Common myeloid progenitor, CD34-positive (primary cell): ENCODE results near the gene SLC16A10.
A peak's percentile ranks its signal among the peaks of the same experiment; 100 is the strongest.

ENCODE experiments used
- CTCF ChIA-PET: fragments of 350-600 bp; sonication (Branson Sonifier 250); formaldehyde crosslinking; loops from one replicate; lab custom pipeline; 2021; ENCODE audit warnings: antibody characterized with exemption; lab: Charles Lee
- POLR2A ChIA-PET: fragments of 350-600 bp; sonication (Branson Sonifier 250); formaldehyde crosslinking; loops from one replicate; lab custom pipeline; 2021; ENCODE audit warnings: antibody characterized with exemption; lab: Charles Lee
- DNase-seq, 3 donors: peaks; one replicate each; pipeline versions ENCODE4 v3.0.0 to v3.0.0-alpha.2; 2013
- H3K27ac ChIP-seq, 2 experiments: 1 replicate in 1 of 2; 2 replicates in 1 of 2; pipeline ENCODE4 v1.7.0; 2013; ENCODE audit warnings: inconsistent platforms in 2 of 2, low read length in 2 of 2, mild to moderate bottlenecking in 2 of 2, low read depth in 1 of 2, moderate library complexity in 1 of 2; ENCODE audit not compliant: severe bottlenecking in 2 of 2, insufficient read depth in 1 of 2, poor library complexity in 1 of 2
- H3K27me3 ChIP-seq, 5 experiments: replicated peaks in 2 of 5; 1 replicate in 3 of 5; 2 replicates in 2 of 5; pipeline versions ENCODE4 v1.6.1 to v1.7.0; 2013; ENCODE audit warnings: low read length in 4 of 5, mild to moderate bottlenecking in 2 of 5, moderate library complexity in 2 of 5, inconsistent platforms in 1 of 5; ENCODE audit not compliant: insufficient read depth in 5 of 5, control insufficient read depth in 4 of 5
- H3K36me3 ChIP-seq, 4 experiments: 1 replicate in 2 of 4; 2 replicates in 2 of 4; pipeline versions ENCODE4 v1.6.1 to v1.7.0; 2013; ENCODE audit warnings: low read length in 3 of 4, control low read depth in 1 of 4, mild to moderate bottlenecking in 1 of 4; ENCODE audit not compliant: control insufficient read depth in 4 of 4, insufficient read depth in 4 of 4
- H3K4me1 ChIP-seq, 4 experiments: 1 replicate in 3 of 4; 2 replicates in 1 of 4; pipeline versions ENCODE4 v1.6.1 to v1.7.1; 2013; ENCODE audit warnings: low read length in 3 of 4, mild to moderate bottlenecking in 3 of 4, control low read depth in 1 of 4, inconsistent platforms in 1 of 4, moderate library complexity in 1 of 4; ENCODE audit not compliant: control insufficient read depth in 4 of 4, insufficient read depth in 4 of 4; ENCODE audit errors: control extremely low read depth in 1 of 4
- H3K4me3 ChIP-seq, 7 experiments: 1 replicate in 4 of 7; 2 replicates in 3 of 7; pipeline versions ENCODE4 v1.5.1 to v1.7.0; 2013; ENCODE audit warnings: mild to moderate bottlenecking in 7 of 7, low read length in 6 of 7, moderate library complexity in 6 of 7, inconsistent platforms in 2 of 7, low read depth in 2 of 7, control low read depth in 1 of 7; ENCODE audit not compliant: insufficient read depth in 4 of 7, control insufficient read depth in 1 of 7; ENCODE audit errors: extremely low read depth in 1 of 7
- H3K9me3 ChIP-seq, 5 experiments: 1 replicate in 4 of 5; 2 replicates in 1 of 5; pipeline versions ENCODE4 v1.6.1 to v1.7.1; 2013; ENCODE audit warnings: low read length in 4 of 5, mild to moderate bottlenecking in 2 of 5, inconsistent platforms in 1 of 5, low read depth in 1 of 5, moderate library complexity in 1 of 5; ENCODE audit not compliant: control insufficient read depth in 4 of 5, insufficient read depth in 2 of 5; ENCODE audit errors: control extremely low read depth in 1 of 5
- WGBS: methylation state at CpG from one replicate; pipeline ENCODE4 v1.1.5; 2013; ENCODE audit not compliant: insufficient coverage; 5-methylcytosine and 5-hydroxymethylcytosine counted together

The SLC16A10 gene

DNA sequence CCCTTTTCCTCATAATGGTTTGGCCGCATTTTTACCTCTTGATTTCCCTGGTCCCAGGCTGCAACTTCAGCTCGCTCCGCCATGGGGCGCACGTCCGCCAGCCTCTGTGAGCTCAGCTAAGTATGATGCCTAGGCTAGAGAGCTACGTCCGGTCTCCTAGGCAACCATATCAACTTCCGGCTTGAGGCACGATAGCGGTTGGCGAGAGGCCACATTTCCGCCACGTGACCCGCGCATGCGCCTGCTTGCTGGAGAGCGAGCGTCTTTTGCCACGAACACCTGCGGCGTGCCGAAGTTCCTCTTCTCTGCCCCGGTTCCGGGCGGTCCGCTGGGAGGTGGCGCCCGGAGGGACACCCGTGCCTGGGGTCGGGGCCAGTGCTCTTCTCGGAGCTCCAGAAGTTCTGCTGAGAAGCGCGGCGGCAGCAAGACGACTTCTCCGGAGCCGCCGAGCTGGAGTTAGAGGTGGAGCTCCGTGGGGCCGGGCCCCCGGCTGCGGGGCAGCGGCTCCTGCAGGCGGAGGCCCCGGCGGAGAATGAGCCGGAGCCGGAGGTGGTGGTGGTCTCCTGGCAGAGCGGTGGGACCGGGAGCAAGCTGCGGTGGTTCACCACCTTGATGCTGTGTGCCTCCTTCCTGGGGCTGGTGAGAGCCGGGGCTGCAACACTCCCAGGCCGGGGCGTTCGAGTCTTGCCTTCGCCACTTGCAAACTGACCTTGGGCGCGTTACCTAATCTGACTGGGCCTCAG, 172.0 kb downstream of the SLC16A10 start:
- 3% methylated on average over 58 of the region's 59 CpGs for WGBS
- peak; percentile 100 for DNase-seq
- H3K9me3 ChIP-seq, result no peaks in the 10 kb centered on the region
- H3K4me3 ChIP-seq, result peak overlapping the region; percentile 58 to 91 (median 74)
- no peaks in the 10 kb centered on the region for H3K27me3 ChIP-seq
- peaks cover 0 to 17% (median 13%) of the 10 kb centered on the region in 4 experiments for H3K4me1 ChIP-seq
- POLR2A ChIA-PET, result interaction anchor here (0.6 to 1.0 kb wide), 2 partner anchors 78 to 782 kb away, joined by 3 read pairs; no protein-coding TSS in a partner anchor
- H3K36me3 ChIP-seq, result peaks cover 3 to 12% (median 10%) of the 10 kb centered on the region in 4 experiments
- CTCF ChIA-PET, result interaction anchor here (0.6 to 2.1 kb wide), 29 partner anchors 9 to 810 kb away, joined by 3 to 14 read pairs (median 3); partner anchors contain the start of gene TRAF3IP2
- peak overlapping the region; percentile 90 to 96 for H3K27ac ChIP-seq

DNA sequence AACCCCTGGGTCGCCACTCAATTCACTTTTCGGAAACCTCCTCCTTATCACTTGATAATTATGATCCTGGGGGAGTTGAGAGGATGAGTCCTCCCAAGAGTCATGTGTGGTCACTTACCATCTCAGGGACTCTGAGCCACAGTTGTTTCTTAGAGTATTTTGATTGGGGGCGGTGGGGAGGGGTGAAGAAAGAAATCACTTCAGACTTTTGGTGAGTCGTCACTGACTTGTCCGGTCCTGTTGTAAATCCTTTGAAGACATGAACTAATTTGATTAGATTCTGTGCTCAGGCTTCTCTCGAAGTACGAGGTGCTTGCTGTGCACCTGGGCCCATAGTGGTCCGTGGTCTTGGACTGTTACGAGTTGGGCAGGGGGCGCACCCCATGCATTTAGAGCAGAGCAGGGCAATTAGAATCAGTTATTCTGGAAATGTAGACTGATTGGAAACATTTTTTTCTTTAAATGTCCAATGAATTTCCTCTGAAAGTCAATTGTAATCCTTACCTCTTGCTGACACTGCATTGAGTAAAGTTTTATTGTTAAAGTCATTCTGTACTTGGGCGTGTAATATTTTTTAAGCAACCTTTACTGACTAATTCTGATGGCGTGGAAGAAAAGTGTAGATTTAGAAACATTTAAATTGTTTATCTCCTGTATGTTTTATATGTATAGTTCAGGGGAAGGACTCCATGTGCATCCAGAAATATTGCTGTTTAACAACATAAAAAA, 173.4 kb downstream of the SLC16A10 start:
- Histone ChIP-seq H3K4me3 (peak overlapping the region in 2 of 7 experiments; percentile 34 to 57), H3K9me3 (no peaks in the 10 kb centered on the region), H3K27ac (peak overlapping the region in 1 of 2 experiments; percentile 25), H3K36me3 (peaks cover 3 to 20% (median 14%) of the 10 kb centered on the region in 4 experiments), H3K27me3 (no peaks in the 10 kb centered on the region), H3K4me1 (peaks cover 0 to 17% (median 13%) of the 10 kb centered on the region in 4 experiments)
- 98% methylated on average over 9 of the region's 12 CpGs for WGBS
- ChIA-PET POLR2A (no interaction called here), CTCF (no interaction called here)
- DNase-seq, result peak in 1 of 3 donors; percentile 14

DNA sequence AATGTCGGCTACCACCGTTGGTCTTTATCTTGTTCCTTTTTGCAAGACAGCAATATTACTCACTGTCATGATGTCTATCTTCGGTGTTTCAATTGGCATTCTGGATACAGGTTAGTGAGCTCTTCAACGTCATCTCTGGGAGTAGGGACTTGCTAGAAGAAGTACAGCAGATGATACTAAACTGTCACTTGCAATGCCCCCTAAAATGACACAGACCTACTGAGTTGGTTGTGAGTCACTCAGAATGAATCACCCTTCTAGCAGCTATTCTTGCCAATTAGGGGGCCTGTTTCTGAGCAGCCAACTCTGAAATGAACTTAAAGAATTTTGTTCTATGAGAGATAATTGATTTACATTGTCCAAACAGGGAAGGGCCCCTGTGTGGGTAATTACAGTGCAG, 176.5 kb downstream of the SLC16A10 start:
- no peak overlapping the region for H3K4me3 ChIP-seq
- POLR2A ChIA-PET, result no interaction called here

DNA sequence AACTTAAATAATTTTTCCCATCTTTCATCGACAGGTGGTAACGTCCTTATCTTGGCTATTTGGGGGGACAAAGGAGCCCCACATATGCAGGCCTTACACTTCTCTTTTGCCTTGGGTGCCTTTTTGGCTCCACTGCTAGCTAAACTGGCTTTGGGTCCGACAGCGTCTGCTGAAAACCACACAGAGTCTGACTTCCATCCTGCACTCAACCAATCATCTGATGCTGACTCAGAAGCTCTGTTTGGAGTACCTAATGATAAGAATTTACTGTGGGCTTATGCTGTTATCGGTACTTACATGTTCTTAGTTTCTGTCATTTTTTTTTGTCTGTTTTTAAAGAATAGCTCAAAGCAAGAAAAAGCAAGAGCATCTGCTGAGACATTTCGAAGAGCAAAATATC, 178.5 kb downstream of the SLC16A10 start:
- no peak for DNase-seq
- Histone ChIP-seq H3K36me3 (peaks cover 23 to 64% (median 49%) of the 10 kb centered on the region in 4 experiments), H3K27ac (peak overlapping the region in 1 of 2 experiments; percentile 43), H3K27me3 (no peaks in the 10 kb centered on the region), H3K4me1 (peaks cover 0 to 7% (median 2%) of the 10 kb centered on the region in 4 experiments), H3K9me3 (peaks cover 0 to 24% (median 11%) of the 10 kb centered on the region in 5 experiments), H3K4me3 (no peak overlapping the region)
- WGBS, result 100% methylated on average over 3 of the region's 6 CpGs
- ChIA-PET CTCF (no interaction called here), POLR2A (no interaction called here)

More for the DNA sequence above, 176.5 kb downstream of the SLC16A10 start:
- 84% methylated on average over 2 of the region's 4 CpGs for WGBS
- H3K36me3 ChIP-seq, result peaks cover 13 to 50% (median 37%) of the 10 kb centered on the region in 4 experiments
- DNase-seq, result peak in 2 of 3 donors; percentile 35 to 42
- H3K9me3 ChIP-seq, result peaks cover 0 to 10% (median 3%) of the 10 kb centered on the region in 5 experiments
- CTCF ChIA-PET, result no interaction called here
- no peaks in the 10 kb centered on the region for H3K27me3 ChIP-seq
- peaks cover 0 to 16% (median 11%) of the 10 kb centered on the region in 4 experiments for H3K4me1 ChIP-seq
- no peak overlapping the region for H3K27ac ChIP-seq

DNA sequence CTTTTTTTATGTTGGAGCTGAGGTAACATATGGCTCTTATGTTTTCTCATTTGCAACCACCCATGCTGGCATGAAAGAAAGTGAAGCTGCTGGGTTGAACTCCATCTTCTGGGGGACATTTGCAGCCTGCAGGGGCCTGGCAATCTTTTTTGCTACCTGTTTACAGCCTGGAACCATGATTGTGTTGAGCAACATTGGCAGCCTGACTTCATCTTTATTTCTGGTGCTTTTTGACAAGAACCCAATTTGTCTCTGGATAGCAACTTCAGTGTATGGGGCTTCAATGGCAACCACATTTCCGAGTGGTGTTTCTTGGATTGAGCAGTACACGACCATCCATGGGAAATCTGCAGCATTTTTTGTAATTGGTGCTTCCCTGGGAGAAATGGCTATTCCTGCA, 179.0 kb downstream of the SLC16A10 start:
- H3K4me3 ChIP-seq, result no peak overlapping the region
- 100% methylated on average over 2 of the region's 2 CpGs for WGBS
- DNase-seq, result no peak
- peaks cover 0 to 24% (median 11%) of the 10 kb centered on the region in 5 experiments for H3K9me3 ChIP-seq
- peaks cover 0 to 3% (median under 1%) of the 10 kb centered on the region in 4 experiments for H3K4me1 ChIP-seq
- H3K36me3 ChIP-seq, result peaks cover 23 to 64% (median 50%) of the 10 kb centered on the region in 4 experiments
- H3K27ac ChIP-seq, result no peak overlapping the region
- POLR2A ChIA-PET, result interaction anchor here (0.6 kb wide), 1 partner anchor 298 kb away, joined by 3 read pairs; no protein-coding TSS in a partner anchor
- no peaks in the 10 kb centered on the region for H3K27me3 ChIP-seq
- CTCF ChIA-PET, result no interaction called here

DNA sequence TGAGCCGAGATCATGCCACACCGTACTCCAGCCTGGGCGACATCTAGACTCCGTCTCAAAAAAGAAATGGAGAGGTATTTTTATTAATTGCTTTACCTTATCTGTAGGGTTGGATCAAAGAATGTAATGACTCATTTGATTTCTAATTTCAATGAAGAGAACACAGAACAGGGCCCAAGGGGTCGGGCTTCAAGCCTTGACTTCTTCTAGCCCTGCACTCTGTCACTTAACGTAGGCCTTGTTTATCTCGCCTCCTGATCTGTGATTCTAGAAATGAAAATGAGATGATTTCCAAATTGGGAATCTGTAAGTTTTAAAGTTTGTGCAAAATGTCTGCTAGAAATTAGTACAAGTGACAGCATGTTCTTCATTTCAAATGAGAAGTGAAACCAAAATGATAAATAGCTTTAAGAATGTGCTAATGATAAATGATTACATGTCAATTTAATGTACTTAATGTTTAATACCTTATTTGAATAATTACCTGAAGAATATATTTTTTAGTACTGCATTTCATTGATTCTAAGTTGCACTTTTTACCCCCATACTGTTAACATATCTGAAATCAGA, 180.5 kb downstream of the SLC16A10 start:
- H3K36me3 ChIP-seq, result peaks cover 23 to 68% (median 47%) of the 10 kb centered on the region in 4 experiments
- H3K4me3 ChIP-seq, result no peak overlapping the region
- ChIA-PET POLR2A (no interaction called here), CTCF (no interaction called here)
- H3K9me3 ChIP-seq, result peaks cover 0 to 27% (median 12%) of the 10 kb centered on the region in 5 experiments
- peaks cover 0 to under 1% (median 0%) of the 10 kb centered on the region in 4 experiments for H3K4me1 ChIP-seq
- no peak for DNase-seq
- no peaks in the 10 kb centered on the region for H3K27me3 ChIP-seq
- 96% methylated on average over 4 of the region's 7 CpGs for WGBS
- H3K27ac ChIP-seq, result no peak overlapping the region
